Sigmoid colon (tissue), 3 donors: ENCODE measurements around the gene RTL10.

Experiments used
- CTCF ChIP-seq, 4 experiments: fragments of 450-650 bp in 3 of 4; fragments of 200-600 bp in 1 of 4; IDR thresholded peaks; one replicate each; pipeline ENCODE4 v1.5.1; 2016 to 2019; ENCODE audit warnings: antibody characterized with exemption in 4 of 4, mild to moderate bottlenecking in 3 of 4, moderate library complexity in 2 of 4
- POLR2A ChIP-seq, 2 donors: fragments of 450-650 bp; IDR thresholded peaks; one replicate each; pipeline ENCODE4 v1.6.1; 2016; ENCODE audit warnings: antibody characterized with exemption in 2 of 2, mild to moderate bottlenecking in 2 of 2, moderate library complexity in 2 of 2

- TF ChIP-seq CTCF (IDR thresholded peaks at IDR 0.05) (no peak), POLR2A (IDR thresholded peaks at IDR 0.05) (no peak)
Measured at GRCh38 chr22:19890502-19891316, 36.0 kb upstream of the RTL10 start.
